OCI-LY3 (cell line): Measurements from ENCODE around the gene MBD2.
"Not testable (repeated sequence)": the region's sequence is repeated elsewhere in the genome, so short reads cannot be mapped to it uniquely, and the experiment has no call there.

ENCODE experiments used
- H2AFZ ChIP-seq: fragments of 200-600, 300-600 bp; shearing (Covaris generic); 2 replicates; pipeline ENCODE4 v1.6.0; 2014; ENCODE audit warnings: antibody characterized with exemption, low read depth, low read length
- H3K27ac ChIP-seq: fragments of 200-600, 300-600 bp; sonication (generic); 2 replicates; pipeline ENCODE4 v1.5.1; 2014; ENCODE audit warnings: mild to moderate bottlenecking, low read length, moderate library complexity, mixed read lengths
- H3K27me3 ChIP-seq: fragments of 200-600, 300-600 bp; sonication (generic); 2 replicates; pipeline ENCODE4 v1.6.1; 2014; ENCODE audit warnings: low read depth, low read length, mixed read lengths
- H3K36me3 ChIP-seq: fragments of 200-600, 300-600 bp; sonication (generic); replicated peaks from 2 replicates; pipeline ENCODE3; 2014; ENCODE audit warnings: low read depth, low read length, mixed read lengths
- H3K4me1 ChIP-seq: fragments of 300-600, 200-600 bp; sonication (generic); 2 replicates; pipeline ENCODE4 v1.6.1; 2014; ENCODE audit warnings: low read length, mixed read lengths
- H3K4me2 ChIP-seq: fragments of 200-600, 300-600 bp; sonication (generic); 2 replicates; pipeline ENCODE4 v1.6.1; 2014; ENCODE audit warnings: low read length, mixed read lengths
- H3K4me3 ChIP-seq: fragments of 300-600, 200-600 bp; sonication (generic); 2 replicates; pipeline ENCODE4 v1.5.1; 2014; ENCODE audit warnings: antibody characterized with exemption, mild to moderate bottlenecking, low read length, moderate library complexity
- H3K79me2 ChIP-seq: fragments of 300-600, 200-600 bp; shearing (Covaris generic); 2 replicates; pipeline ENCODE4 v1.6.1; 2014; ENCODE audit warnings: mild to moderate bottlenecking, low read length, mixed read lengths
- H3K9ac ChIP-seq: fragments of 300-600, 200-600 bp; shearing (Covaris generic); 2 replicates; pipeline ENCODE4 v1.6.0; 2014; ENCODE audit warnings: mild to moderate bottlenecking, low read length, moderate library complexity
- H3K9me3 ChIP-seq: fragments of 200-600, 300-600 bp; shearing (Covaris generic); 2 replicates; pipeline ENCODE4 v1.6.1; 2014; ENCODE audit warnings: low read length, mixed read lengths; ENCODE audit not compliant: insufficient read depth
- H4K20me1 ChIP-seq: fragments of 200-600, 300-600 bp; sonication (generic); 2 replicates; pipeline ENCODE4 v1.6.1; 2016; ENCODE audit warnings: low read length, mixed read lengths; ENCODE audit not compliant: insufficient read depth
- CTCF ChIP-seq: fragments of 200-600, 300-600 bp; sonication (generic); IDR thresholded peaks from 2 replicates; pipeline ENCODE4 v1.5.1; 2014; ENCODE audit warnings: antibody characterized with exemption, low read length, low read depth
- EZH2phosphoT487 ChIP-seq: fragments of 200-600 bp; shearing (Covaris generic); IDR thresholded peaks from 2 replicates; pipeline ENCODE4 v1.6.1; 2018; ENCODE audit warnings: antibody characterized with exemption, mixed run types, low read depth

The MBD2 gene

GRCh38 chr18:54127759-54128378 lies 96.6 kb downstream of the MBD2 start:
- no peak overlapping the region for H2AFZ ChIP-seq
- TF ChIP-seq EZH2phosphoT487 (no peak), CTCF (peak; percentile 94)

GRCh38 chr18:54125429-54125828 lies 99.0 kb downstream of the MBD2 start:
- H3K4me2 ChIP-seq = no peak overlapping the region
- H3K36me3 ChIP-seq = no peaks in the 10 kb centered on the region
- TF ChIP-seq CTCF = no peak
- TF ChIP-seq EZH2phosphoT487 = no peak
- no peaks in the 10 kb centered on the region for H3K79me2 ChIP-seq
- no peaks in the 10 kb centered on the region for H3K9me3 ChIP-seq
- no peak overlapping the region for H3K9ac ChIP-seq
- no peaks in the 10 kb centered on the region for H3K4me1 ChIP-seq
- no peak overlapping the region for H2AFZ ChIP-seq
- H3K27ac ChIP-seq = no peak overlapping the region
- no peaks in the 10 kb centered on the region for H4K20me1 ChIP-seq
- no peak overlapping the region for H3K4me3 ChIP-seq
- H3K27me3 ChIP-seq = no peaks in the 10 kb centered on the region

More at GRCh38 chr18:54127759-54128378, 96.6 kb downstream of the MBD2 start:
- no peaks in the 10 kb centered on the region for H3K27me3 ChIP-seq
- H3K4me2 ChIP-seq = no peak overlapping the region
- H3K4me1 ChIP-seq = no peaks in the 10 kb centered on the region
- no peaks in the 10 kb centered on the region for H4K20me1 ChIP-seq
- H3K9me3 ChIP-seq = no peaks in the 10 kb centered on the region
- H3K9ac ChIP-seq = no peak overlapping the region
- H3K79me2 ChIP-seq = no peaks in the 10 kb centered on the region
- H3K27ac ChIP-seq = no peak overlapping the region
- H3K36me3 ChIP-seq = no peaks in the 10 kb centered on the region
- H3K4me3 ChIP-seq = no peak overlapping the region

DNA sequence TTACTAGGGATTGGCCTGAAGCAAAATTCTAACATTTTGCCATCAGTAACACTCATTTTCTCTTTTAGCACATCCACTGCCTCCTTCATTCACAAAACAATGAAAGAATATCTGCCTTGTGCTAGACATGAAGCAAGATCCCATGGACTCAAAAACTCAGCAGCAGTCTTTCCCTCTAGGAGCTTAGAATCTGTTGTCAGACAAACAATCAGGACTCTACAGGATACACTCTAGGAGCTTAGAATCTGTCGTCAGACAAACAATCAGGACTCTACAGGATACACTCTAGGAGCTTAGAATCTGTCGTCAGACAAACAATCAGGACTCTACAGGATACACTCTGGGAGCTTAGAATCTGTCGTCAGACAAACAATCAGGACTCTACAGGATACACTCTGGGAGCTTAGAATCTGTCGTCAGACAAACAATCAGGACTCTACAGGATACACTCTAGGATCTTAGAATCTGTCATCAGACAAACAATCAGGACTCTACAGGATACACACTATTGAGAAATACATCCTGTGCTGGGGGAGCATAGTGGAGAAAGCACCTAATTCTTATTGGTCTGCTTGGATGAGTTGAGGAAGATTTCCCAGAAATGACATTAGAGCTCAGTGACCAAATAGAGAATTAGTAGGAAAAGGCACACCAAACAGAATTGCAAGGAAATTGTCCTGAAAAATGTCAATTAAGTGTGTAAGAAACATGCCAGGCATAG lies 100.6 kb downstream of the MBD2 start:
- not testable (repeated sequence) for H3K9ac ChIP-seq, H3K4me1 ChIP-seq, H4K20me1 ChIP-seq, H3K27me3 ChIP-seq, H3K4me2 ChIP-seq, H3K79me2 ChIP-seq, H2AFZ ChIP-seq, H3K36me3 ChIP-seq, H3K27ac ChIP-seq, H3K9me3 ChIP-seq, H3K4me3 ChIP-seq

DNA sequence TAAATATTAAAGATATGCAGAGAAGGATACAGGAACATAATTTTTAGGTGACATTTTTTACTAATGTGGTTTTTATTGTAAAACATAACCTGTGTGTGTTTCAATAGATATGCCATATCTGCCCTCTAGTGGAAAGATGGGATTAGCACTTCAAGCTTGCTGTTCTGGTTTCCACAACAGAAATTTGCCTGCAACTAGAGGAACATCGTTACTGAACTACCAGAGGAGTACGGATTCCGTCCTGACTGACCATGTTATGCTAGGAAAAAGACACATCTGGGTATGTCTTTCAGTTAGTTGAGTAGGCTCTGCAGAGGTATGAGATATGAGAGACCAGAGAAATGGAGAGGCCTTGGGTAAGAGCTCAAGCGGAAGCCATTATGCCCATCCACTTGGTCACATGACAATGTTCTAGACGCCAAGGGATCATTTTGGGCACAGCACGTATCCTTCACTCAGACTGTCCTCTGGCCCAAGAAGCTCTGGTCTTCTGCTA lies 104.9 kb downstream of the MBD2 start:
- H3K9ac ChIP-seq = peak overlapping the region; percentile 65

More for the DNA sequence above, 104.9 kb downstream of the MBD2 start:
- Histone ChIP-seq H3K36me3 (no peaks in the 10 kb centered on the region), H3K79me2 (no peaks in the 10 kb centered on the region), H3K4me1 (peaks cover 13% of the 10 kb centered on the region), H3K4me3 (peak overlapping the region; percentile 76), H3K27me3 (no peaks in the 10 kb centered on the region), H3K4me2 (peak overlapping the region; percentile 90), H4K20me1 (no peaks in the 10 kb centered on the region), H3K9me3 (no peaks in the 10 kb centered on the region), H2AFZ (peak overlapping the region; percentile 100), H3K27ac (no peak overlapping the region)
- TF ChIP-seq EZH2phosphoT487 (no peak), CTCF (peak; percentile 100)
